CD14-positive monocyte (primary cell): ENCODE data around the gene MORN1. TPM values are rescaled to one million over a fixed set of nuclear protein-coding genes. Genes with fewer than 3 reads are reported as not detected.

ENCODE experiments used
- DNase-seq, 3 donors: peaks; one replicate each; pipeline ENCODE4 v3.0.0-alpha.2; 2011 to 2022
- H2AFZ ChIP-seq: 2 replicates; pipeline ENCODE4 v1.6.0; 2012; ENCODE audit warnings: mild to moderate bottlenecking, low read depth, low read length, inconsistent platforms; ENCODE audit not compliant: insufficient read depth, poor library complexity, severe bottlenecking
- H3K27ac ChIP-seq, 2 donors: 1 replicate in 1 of 2; 2 replicates in 1 of 2; pipeline ENCODE4 v1.5.1; 2012 to 2013; ENCODE audit warnings: low read length in 2 of 2, control low read depth in 1 of 2, inconsistent platforms in 1 of 2, low read depth in 1 of 2, mild to moderate bottlenecking in 1 of 2
- H3K27me3 ChIP-seq, 2 donors: one replicate each; pipeline versions ENCODE4 v1.6.0 to v1.6.1; 2011 to 2013; ENCODE audit warnings: low read length in 2 of 2; ENCODE audit not compliant: control insufficient read depth in 2 of 2, insufficient read depth in 2 of 2
- H3K36me3 ChIP-seq, 2 donors: replicated peaks in 1 of 2; 1 replicate in 1 of 2; 2 replicates in 1 of 2; pipeline versions ENCODE4 v1.5.1 to v1.6.1; 2012 to 2013; ENCODE audit warnings: low read length in 2 of 2, control low read depth in 1 of 2, inconsistent platforms in 1 of 2, mild to moderate bottlenecking in 1 of 2; ENCODE audit not compliant: insufficient read depth in 2 of 2, control insufficient read depth in 1 of 2
- H3K4me1 ChIP-seq, 2 donors: 1 replicate in 1 of 2; 2 replicates in 1 of 2; pipeline versions ENCODE4 v1.5.1 to v1.6.1; 2012 to 2013; ENCODE audit warnings: low read length in 2 of 2, control low read depth in 1 of 2, inconsistent platforms in 1 of 2, mild to moderate bottlenecking in 1 of 2, moderate library complexity in 1 of 2; ENCODE audit not compliant: insufficient read depth in 2 of 2, control insufficient read depth in 1 of 2
- H3K4me2 ChIP-seq: replicated peaks from 2 replicates; pipeline ENCODE3; 2012; ENCODE audit warnings: low read length, moderate library complexity, mild to moderate bottlenecking; ENCODE audit not compliant: poor library complexity, severe bottlenecking; ENCODE audit errors: extremely low read depth
- H3K4me3 ChIP-seq, 3 experiments: fragments of 200-600 bp in 1 of 3; sonication (generic) in 1 of 3; replicated peaks in 1 of 3; 1 replicate in 2 of 3; 2 replicates in 1 of 3; pipeline ENCODE4 v1.5.1; 2011 to 2013; ENCODE audit warnings: low read length in 3 of 3, mild to moderate bottlenecking in 3 of 3, control low read depth in 2 of 3, low read depth in 2 of 3, inconsistent platforms in 1 of 3, moderate library complexity in 1 of 3
- H3K79me2 ChIP-seq: 2 replicates; pipeline ENCODE4 v1.6.0; 2012; ENCODE audit warnings: mild to moderate bottlenecking, control low read depth, inconsistent platforms, low read length, moderate library complexity; ENCODE audit not compliant: insufficient read depth
- H3K9ac ChIP-seq: 2 replicates; pipeline ENCODE4 v1.6.0; 2017; ENCODE audit warnings: low read length, mild to moderate bottlenecking; ENCODE audit not compliant: insufficient read depth, poor library complexity, severe bottlenecking
- H3K9me3 ChIP-seq, 2 donors: replicated peaks in 1 of 2; 1 replicate in 1 of 2; 2 replicates in 1 of 2; pipeline versions ENCODE4 v1.5.1 to v1.6.1; 2012 to 2013; ENCODE audit warnings: low read length in 2 of 2, control low read depth in 1 of 2; ENCODE audit not compliant: control insufficient read depth in 1 of 2, insufficient read depth in 1 of 2
- H4K20me1 ChIP-seq: 2 replicates; pipeline ENCODE4 v1.6.0; 2012; ENCODE audit warnings: mild to moderate bottlenecking, low read length, control low read depth, moderate library complexity; ENCODE audit not compliant: insufficient read depth
- H3K27ac Mint-ChIP-seq, 7 donors: one replicate each; pipeline ENCODE4 v1.8.0; 2020; ENCODE audit warnings: mild to moderate bottlenecking in 7 of 7, mixed read lengths in 7 of 7, moderate library complexity in 6 of 7, inconsistent platforms in 2 of 7
- H3K27me3 Mint-ChIP-seq, 3 donors: one replicate each; pipeline ENCODE4 v1.8.0; 2021 to 2022; ENCODE audit warnings: low read depth in 3 of 3, mild to moderate bottlenecking in 3 of 3, mixed read lengths in 3 of 3, moderate library complexity in 3 of 3, inconsistent platforms in 1 of 3
- H3K36me3 Mint-ChIP-seq, 2 donors: one replicate each; pipeline ENCODE4 v1.8.0; 2020; ENCODE audit warnings: mixed read lengths in 2 of 2, inconsistent platforms in 1 of 2, mild to moderate bottlenecking in 1 of 2
- H3K4me1 Mint-ChIP-seq: one replicate; pipeline ENCODE4 v1.8.0; 2020; ENCODE audit warnings: mild to moderate bottlenecking, mixed read lengths
- H3K4me3 Mint-ChIP-seq, 2 donors: one replicate each; pipeline ENCODE4 v1.8.0; 2020; ENCODE audit warnings: mild to moderate bottlenecking in 2 of 2, mixed read lengths in 2 of 2, moderate library complexity in 1 of 2
- H3K9me3 Mint-ChIP-seq, 7 donors: one replicate each; pipeline ENCODE4 v1.8.0; 2020 to 2022; ENCODE audit warnings: mixed read lengths in 7 of 7, mild to moderate bottlenecking in 6 of 7, moderate library complexity in 6 of 7, inconsistent platforms in 2 of 7
- CTCF ChIP-seq: fragments of 200-600 bp; IDR thresholded peaks from one replicate; pipeline ENCODE4 v1.8.0; 2022; ENCODE audit warnings: antibody characterized with exemption, mild to moderate bottlenecking
- WGBS: methylation state at CpG from one replicate; pipeline ENCODE4 v1.1.5; 2013; ENCODE audit warnings: missing lambda C conversion rate; ENCODE audit not compliant: insufficient coverage; 5-methylcytosine and 5-hydroxymethylcytosine counted together
- intact Hi-C, 2 donors: fragments of 100-400 bp; cut with micrococcal nuclease; formaldehyde crosslinking; loops; one replicate each; pipeline versions ENCODE4 v1.15.0 to v1.15.1; 2023
- polyA plus RNA-seq, 3 donors: library from polyadenylated mRNA; depleted of rRNA in 1 of 3; unstranded in 2 of 3; stranded (reverse) in 1 of 3; fragments of 300-500 nt in 2 of 3; fragments of >200 nt in 1 of 3; fragmentation: Illumina TruSeq in 2 of 3; gene quantifications; 1 replicate in 2 of 3; 2 replicates in 1 of 3; pipeline ENCODE4 v1.2.3, GENCODE V29; 2012 to 2021

Gene MORN1
- polyA plus RNA-seq, 3 donors: 1.5 to 3.0 (median 1.7) TPM

GRCh38 chr1:2352897-2353550 lies 38.3 kb downstream of the MORN1 start:
- Mint-ChIP-seq H3K4me3 (no peak overlapping the region), H3K4me1 (no peaks in the 10 kb centered on the region), H3K9me3 (peaks cover 0 to 2% (median 0%) of the 10 kb centered on the region in 7 donors), H3K36me3 (no peaks in the 10 kb centered on the region), H3K27me3 (peaks cover 2 to 7% (median 5%) of the 10 kb centered on the region in 3 donors), H3K27ac (no peak overlapping the region)
- Histone ChIP-seq H3K4me1 (no peaks in the 10 kb centered on the region), H3K27me3 (no peaks in the 10 kb centered on the region), H3K27ac (no peak overlapping the region), H3K4me3 (no peak overlapping the region), H3K79me2 (no peaks in the 10 kb centered on the region), H3K9me3 (no peaks in the 10 kb centered on the region), H3K4me2 (no peak overlapping the region), H3K36me3 (no peaks in the 10 kb centered on the region), H2AFZ (no peak overlapping the region), H3K9ac (no peak overlapping the region), H4K20me1 (no peaks in the 10 kb centered on the region)
- intact Hi-C loops: no loop called here
- no peak for DNase-seq
- WGBS: 95% methylated on average over 21 of the region's 21 CpGs
- no peak for TF ChIP-seq CTCF

DNA sequence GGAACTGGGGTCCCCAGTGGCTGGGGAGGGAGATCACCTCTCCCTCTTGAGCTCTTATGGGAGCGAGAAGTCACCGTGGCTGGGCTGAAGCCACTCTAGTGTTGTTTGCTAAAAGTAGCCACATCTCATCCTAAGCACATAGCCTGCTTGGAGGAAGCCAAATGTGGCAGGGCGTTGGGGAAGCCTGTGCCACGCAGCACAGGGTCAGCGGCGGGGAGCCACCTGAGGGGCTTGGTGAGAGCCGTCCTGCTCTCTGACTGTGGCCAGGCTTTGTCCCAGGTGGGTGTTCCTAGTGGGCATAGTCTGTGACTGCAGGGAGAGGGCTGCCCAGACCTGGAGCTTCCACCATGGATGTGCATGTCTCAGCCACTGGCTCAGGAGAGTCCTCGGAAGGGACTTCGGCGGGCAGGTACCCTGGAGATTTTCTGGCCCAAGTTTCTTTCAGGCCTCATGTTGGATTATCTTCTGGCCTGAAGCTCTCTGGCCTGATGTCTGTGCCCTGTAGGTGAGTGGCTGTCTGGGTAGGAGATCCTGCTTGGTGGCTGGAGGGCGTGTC lies 38.9 kb downstream of the MORN1 start:
- Histone ChIP-seq H3K27ac (no peak overlapping the region), H3K36me3 (no peaks in the 10 kb centered on the region), H3K9me3 (no peaks in the 10 kb centered on the region), H3K4me3 (no peak overlapping the region), H3K4me1 (no peaks in the 10 kb centered on the region), H2AFZ (no peak overlapping the region), H3K4me2 (no peak overlapping the region), H3K9ac (no peak overlapping the region), H4K20me1 (no peaks in the 10 kb centered on the region), H3K79me2 (no peaks in the 10 kb centered on the region), H3K27me3 (no peaks in the 10 kb centered on the region)
- H3K27me3 Mint-ChIP-seq: peaks cover 2 to 6% (median 5%) of the 10 kb centered on the region in 3 donors
- H3K27ac Mint-ChIP-seq: no peak overlapping the region
- intact Hi-C loops: no loop called here
- WGBS: 89% methylated on average over 11 of the region's 11 CpGs
- TF ChIP-seq CTCF: no peak
- H3K4me1 Mint-ChIP-seq: no peaks in the 10 kb centered on the region
- peaks cover 0 to 2% (median 0%) of the 10 kb centered on the region in 7 donors for H3K9me3 Mint-ChIP-seq
- DNase-seq: no peak
- H3K36me3 Mint-ChIP-seq: no peaks in the 10 kb centered on the region
- H3K4me3 Mint-ChIP-seq: no peak overlapping the region
